Tongue (tissue), 2 donors: ENCODE measurements around the gene RRAD. TPM values are rescaled to one million over a fixed set of nuclear protein-coding genes. Genes with fewer than 3 reads are reported as not detected.

Source experiments
- DNase-seq: peaks from one replicate; pipeline ENCODE4 v3.0.0-alpha.2; 2015
- total RNA-seq: library from RNA; depleted of rRNA; stranded (reverse); fragments of >200 nt; gene quantifications from one replicate; pipeline ENCODE4 v1.2.3, GENCODE V29; 2014

RRAD gene
- total RNA-seq, 1 donor from 2014 or later = 23.3 TPM

DNA sequence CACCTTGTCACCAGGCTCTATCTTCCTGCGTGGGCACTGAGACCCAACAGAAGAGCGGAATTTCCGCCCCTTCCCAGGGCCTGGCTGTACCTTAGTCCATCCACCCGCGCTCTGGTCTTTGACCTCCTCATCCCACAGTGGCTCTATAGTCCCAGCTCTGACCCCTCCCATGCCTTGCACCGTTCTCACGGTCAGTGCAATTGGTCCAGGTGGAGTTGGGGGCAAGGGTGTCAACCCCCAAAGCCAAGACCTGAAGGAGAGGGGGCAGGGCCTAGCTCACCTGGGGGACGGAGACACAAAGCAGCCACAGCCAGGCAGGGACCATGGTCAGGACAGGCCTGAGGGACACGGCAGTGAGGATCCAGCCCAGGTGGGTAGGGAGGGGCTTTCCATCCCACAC, 7.6 kb downstream of the RRAD start:
- DNase-seq = no peak

DNA sequence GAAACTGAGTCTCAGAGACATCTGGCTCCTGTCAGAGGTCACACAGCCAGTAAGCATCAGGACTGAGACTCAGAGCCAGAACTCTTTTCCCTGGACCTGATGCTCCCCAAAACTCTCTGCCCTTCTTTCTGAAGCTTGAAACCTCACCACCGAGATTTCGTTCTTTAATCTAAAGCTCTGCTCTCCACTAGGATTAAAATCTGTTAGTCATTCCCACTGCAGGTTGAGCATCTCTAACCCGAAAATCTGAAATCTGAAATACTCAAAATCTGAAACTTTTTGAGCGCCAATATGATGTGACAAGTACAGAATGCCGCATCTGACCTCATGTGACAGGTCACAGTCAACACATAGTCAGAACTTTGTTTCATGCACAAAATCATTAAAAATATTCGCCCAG, 8.8 kb downstream of the RRAD start:
- no peak for DNase-seq

DNA sequence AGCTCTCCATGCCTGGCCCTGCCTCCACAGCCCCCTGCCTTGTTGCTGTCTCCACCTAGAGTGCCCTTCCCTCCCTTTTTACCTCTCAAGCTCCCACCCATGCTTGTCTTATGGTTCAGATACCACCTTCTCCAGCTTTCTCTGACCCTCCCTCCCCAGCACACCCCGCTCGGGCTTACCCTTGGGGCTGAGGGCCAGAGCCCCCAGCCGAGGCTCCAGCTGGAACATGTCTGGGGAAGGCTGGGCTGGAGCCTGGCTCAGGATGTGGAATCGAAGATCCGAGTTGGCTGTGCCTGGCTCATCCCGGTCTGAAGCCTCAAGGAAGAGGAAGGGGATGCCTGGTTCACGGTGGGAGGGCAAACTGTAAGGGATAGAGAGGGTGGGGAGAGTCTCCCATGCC, 10.3 kb downstream of the RRAD start:
- no peak for DNase-seq

DNA sequence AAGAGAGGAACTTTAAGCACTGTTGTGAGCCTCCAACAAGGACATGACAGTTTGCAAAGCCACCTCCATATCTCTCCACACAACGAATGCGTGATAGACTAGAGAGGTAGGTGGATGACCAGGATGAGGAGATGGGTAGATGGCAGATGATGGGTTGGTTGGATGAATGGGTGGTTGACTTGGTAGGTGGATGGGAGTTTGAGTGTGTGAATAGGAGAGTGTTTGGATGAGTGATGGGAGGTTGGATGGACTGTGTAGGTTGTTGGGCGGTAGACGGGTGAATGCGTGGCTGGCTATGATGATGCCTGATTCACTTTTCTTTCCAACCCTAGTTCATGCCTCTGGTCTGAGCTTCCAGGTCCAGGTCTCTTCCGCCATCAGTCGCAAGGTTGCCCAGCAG, 10.8 kb downstream of the RRAD start:
- no peak for DNase-seq

DNA sequence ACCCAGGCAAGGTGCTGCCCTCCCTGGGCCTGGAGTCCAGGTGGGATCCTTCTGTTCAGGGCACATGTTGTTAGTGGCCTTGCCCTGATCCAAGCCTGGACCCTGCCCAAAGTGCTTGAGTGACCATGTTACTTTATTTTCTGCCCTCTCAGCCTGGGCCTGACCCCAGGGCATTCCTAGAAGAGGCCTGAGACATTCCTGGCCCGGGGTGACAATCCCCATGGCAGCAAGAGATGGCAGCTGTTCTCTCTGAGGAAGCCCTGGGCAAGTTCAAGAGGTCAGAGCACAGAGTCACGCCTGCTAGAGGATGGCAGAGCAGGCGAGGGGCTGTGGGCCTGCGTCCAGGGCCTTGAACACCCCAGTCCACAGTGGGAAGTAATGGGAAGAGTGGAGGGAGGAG, 11.6 kb downstream of the RRAD start:
- DNase-seq = no peak

DNA sequence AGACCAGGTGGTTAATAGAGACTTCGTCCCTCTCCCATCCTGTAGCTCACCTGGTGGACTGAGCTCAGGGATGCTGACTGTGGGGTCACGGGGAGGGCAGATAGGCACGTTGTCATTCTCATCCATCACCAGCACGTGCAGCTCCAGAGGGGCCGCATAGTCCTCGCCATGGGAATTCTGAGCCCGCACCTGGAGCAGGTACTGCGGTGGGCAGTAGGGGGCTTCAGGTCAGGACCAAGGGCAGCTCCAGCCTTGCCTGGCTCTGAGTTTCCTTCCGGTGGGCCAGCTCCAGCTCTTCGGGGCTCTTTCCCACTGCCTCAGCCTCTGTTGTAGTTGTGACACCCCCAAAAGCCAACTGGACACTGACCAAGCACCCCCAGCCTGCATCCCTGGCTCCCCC, 12.3 kb downstream of the RRAD start:
- DNase-seq = no peak

DNA sequence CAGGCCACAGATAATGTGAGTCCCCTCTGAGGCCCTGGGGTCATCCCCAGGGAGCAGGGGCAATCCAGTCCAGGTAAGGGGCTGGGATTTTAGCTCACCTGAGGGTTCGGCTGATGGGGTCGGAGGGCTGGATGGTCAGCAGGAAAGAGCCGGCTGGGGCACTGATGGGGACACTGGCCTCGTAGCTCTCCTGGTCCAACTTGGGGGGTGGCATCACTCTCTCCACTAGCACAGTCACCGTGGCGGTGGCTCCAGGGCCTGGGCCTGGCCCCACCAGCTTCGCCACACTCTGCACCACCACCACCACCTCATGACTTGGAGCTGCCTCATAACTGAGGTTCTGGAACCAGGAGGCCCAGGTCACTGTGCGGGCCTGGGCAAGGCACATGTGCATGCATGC, 13.5 kb downstream of the RRAD start:
- DNase-seq = no peak

DNA sequence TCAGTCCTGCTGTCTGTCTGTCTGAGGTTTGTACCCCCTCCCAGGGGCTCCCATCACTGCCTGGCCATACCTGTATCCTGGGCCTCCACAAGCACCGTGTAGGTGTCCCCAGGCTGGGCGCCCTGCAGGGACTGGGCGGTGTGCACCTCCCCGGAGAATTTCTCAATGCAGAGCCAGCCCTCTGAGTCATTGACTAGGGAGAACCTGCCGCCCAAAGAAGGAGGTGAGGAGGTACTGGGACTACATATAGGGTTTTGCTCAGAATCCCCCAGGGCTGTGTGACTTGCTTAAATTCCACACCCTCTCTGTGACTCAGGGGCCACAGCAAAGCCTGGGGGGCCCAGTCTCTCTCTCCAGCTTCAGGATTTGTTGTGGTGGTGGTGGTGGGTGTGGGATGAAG, 14.2 kb downstream of the RRAD start:
- DNase-seq = no peak

DNA sequence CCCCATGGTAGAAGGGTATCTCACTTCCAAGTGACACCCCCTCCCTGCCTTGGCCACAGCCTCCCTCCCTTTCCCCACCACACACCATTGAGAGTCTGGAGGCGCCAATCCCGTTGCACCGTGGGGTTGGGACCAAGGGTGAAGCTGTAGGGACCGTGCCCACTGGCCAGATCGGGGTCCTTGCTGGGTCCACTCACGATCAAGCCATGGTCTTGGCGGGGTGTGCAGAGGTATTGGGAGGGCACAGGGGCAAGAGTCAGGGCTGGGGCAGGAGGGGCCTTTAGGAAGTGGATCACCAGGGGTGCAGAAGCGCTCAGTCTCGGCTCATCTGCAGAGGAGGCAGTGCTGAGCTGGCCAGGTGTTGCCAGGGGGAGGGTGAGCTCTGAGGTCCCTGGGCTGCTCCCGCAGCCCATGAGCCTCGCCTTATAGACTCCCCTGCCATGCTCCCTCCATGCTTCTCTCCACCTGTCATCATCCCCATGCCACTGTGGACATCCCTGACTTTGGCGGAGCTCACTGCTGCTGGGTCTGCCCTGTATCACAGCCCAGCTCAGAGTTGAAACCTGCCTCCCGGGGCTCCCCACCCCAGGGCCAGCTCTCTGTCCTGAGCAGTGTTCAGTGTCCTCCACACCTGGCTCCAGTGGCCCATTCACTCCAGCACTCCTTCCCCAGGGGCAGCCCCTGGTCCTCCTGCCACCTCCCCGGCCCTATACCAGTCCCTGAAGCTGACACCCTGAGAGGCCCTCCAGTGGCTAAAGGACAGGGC, 15.0 kb downstream of the RRAD start:
- no peak for DNase-seq

DNA sequence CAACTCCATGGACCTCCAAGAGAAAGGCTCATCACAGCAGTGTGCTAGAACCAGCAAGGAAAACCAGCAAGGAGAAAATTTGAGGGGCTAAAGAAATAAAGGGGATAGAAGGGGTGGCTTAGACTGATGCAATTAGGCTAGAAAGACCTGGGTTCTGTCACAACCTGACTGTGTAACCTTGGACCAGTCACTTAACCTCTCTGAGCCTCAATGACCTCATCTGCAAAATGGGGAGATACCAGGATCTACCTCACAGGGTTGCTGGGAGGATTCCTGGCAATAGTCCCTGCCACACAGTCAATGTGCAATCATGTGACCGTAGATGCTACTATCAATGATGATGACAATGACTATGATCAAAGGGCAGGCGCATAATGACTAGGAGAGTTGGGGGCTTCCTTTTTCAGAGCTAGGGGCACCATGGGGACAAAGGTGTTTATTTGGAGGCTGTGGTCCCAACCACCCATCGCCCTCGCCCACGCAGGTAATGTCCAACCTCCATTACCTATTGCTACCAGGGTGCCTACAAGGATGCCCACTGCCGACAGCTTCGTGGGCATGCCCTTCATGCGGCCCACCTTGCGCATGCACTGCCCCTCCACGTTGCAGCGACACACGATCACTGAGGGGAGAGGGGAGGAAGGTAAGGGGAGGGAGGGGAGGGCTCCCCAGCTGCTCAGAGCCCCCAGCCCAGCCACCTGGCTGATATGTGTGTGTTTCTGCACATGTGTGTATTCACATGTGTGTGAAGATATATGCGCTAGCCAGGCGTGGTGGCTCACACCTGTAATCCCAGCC, 16.4 kb downstream of the RRAD start:
- no peak for DNase-seq

DNA sequence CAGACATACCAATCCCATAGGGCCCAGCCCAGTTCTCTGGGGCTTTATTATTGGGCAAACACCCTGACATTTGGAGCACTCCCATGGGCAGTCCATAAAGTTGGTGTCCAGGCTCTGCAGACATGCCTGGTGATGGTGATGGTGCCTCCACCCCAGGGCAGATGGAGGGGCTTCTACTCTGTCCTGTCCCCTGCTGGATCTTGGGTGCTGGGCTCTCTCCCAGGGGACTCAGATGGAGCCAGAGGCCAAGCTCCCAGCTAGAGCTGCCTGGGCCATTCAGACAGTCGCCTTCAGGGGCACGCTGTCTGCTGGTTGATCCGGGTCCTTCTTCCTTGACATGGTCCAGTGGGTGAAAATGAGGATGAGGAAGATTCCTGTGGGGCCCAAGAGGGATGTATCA, 17.2 kb downstream of the RRAD start:
- DNase-seq = no peak

DNA sequence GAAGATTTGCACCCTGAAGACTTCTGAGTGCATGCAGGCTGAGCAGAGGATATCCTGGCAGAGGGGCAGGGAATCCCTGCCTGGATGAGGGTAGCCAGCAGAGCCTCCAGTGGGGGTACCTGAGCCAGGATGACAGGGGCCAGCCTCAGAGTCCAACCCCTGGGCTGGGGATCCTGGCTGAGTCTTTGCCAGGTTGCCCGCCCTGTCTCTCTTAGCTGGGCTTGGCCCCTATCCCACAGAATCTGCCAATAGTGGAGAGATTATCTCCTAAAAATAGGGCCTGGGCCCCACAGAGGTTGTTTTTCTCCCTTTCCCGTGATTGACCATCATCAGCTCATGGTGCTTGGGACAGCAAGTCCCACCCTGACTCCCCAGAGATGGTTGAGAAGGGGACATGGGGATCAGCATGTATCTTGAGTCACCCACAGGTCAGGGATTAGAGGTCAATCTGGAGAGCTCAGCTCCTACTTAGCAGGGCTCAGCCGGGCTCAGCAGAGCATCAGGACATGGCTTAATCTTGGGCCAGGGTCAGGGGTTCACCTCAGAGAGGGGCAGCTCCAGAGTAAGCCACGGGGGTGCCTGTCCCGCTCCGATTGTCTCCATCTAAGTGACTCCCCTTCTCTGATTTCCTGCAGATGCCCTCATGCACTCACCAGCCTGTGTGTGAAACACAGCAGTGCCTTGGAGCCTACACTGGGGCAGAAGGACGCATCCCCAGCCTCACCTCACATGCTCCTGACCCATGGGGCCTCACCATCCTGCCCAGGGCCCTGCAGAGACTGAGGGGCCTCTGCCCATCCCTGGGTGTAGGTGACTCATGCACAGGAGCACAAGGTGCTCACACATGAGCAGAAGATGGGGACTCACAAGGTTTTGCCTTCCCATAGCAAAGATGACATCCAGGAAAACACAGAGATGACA, 18.2 kb downstream of the RRAD start:
- DNase-seq = no peak

DNA sequence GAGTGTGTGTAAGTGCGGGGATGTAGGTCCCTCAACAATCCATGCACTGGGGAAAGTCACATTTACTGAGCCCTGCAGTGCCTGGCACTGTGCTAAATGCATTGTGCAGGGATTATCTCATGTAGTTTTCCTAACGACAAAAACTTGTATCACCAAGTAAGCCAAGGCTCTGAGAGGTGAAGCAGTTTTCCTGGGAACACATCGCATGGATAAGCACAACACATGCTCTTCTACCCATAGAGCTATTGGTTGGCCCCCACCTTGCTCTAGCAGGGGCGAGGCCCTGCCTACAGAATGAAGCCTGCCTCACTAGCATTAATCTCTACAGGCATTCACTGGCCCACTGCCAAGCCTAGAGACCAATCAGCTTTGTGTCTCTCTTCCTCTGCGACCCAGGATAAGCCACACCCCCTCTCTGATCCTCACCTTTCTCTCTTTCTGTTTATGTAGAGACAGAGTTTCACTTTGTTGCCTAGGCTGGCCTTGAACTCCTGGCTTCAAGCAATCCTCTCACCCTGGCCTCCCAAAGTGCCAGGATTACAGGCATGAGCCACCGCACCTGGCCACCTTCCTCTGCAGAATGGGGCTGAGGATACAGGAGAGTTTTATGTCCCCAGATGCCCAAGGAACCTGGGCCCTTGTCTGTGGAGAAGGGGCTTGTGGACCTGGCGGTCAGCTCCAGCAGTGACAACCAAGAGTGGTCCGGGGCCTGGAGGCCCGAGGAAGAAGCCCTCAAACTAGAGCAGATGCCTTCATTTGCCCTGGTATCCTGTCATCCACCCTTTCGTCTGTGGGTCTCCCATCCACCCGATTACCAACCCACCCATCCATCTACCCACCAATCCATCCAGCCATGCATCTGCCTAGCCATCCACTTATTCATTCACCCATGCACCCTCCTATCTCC, 19.4 kb downstream of the RRAD start:
- peak; percentile 79 for DNase-seq

DNA sequence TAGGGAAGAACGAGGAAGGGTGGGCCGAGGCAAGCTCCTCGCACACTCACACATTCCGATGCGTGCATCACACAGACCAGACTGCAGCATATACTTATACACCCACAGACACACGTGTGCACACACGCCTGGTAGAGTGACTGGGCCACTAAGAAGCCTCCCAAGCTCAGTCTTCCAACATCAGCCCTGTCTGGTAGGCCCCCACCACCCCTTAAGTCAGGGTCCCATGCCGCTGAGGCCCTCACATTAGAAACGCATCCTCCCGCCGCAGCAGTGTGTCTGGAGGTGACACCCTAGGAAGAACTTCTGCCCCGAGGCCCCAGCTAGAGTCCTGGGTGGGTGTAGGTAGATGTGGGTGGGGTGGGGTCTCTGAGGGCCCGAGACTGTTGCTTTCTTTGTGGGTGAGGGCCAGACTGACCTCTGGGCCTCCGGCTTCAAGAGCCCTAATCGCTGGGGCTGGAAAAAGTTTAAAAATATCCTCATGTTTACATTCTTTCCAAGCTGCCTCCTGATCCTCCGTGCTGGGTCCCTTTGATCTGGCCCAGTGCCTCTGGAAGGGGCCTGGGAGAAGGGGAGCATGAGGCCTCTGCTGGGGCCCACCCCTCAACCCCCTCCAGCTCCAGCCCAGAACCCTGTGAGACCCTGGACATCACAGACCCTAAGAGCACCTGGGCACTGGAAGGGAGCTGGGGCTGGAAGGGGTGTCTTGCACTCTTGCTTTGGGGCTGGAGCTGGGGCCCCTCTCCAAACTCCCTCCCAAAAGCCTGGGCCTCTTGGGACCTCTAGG, 20.3 kb downstream of the RRAD start:
- no peak for DNase-seq

DNA sequence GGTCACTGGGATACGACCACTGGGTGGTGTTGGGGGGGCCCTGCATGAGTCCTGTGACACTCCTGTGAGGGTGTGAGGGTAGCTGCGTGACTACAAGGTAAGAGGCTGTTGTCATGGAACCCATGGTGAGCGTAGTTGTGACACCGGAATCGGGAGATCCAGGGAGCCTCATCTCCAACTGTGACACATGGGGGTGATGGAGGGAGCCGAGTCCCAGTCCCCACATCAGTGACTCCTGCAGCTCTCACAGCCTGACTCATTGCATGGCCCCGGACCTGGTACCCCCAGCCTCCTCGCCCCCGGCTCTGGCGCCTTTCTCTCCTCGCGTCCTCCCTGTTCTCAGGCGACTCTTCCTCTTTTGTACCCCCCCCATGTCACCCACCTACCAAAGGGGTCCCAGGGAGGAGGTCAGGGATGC, 20.9 kb downstream of the RRAD start:
- no peak for DNase-seq

DNA sequence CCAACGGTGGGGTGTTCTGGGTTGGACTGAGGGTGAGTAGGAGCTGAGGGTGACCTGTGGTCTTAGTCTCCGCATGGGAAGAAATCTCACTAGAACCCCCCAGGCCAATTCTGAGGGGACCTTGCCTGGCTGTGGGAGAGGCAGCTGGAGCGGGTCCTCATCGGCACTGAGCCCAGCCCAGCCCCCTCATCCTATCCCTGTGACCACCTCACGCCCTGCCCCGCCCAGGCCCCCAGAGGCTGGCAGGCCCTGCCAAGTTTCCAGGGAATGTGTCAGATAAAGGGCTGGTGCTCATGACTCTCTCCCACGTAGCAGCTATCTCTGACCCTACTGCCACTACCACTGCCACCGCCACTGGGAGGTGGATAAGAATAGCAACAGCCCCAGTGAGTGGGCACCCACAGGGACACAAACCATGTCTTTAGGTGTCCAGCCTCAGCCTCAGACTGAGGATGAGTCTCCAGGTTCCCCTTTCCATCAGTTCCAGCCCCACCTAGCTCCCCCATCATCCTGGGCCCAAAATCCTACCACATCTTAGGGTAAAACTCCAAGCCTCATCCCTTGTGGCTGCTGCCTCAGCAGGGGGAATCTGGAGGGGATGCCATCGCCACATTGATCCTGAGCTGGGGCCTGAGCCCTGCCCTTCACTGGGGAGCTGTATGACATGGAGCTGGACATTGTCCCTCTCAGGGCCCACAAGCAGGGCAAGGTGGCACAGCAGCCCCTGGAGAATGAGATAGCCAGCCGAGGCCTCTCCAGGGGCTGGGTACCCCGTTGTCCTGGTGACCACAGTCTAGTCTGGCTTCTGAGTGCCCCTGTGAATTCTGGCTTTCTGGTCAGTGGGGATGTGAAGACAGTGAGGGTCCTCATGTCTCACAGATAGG, 21.5 kb downstream of the RRAD start:
- DNase-seq = peak; percentile 63

DNA sequence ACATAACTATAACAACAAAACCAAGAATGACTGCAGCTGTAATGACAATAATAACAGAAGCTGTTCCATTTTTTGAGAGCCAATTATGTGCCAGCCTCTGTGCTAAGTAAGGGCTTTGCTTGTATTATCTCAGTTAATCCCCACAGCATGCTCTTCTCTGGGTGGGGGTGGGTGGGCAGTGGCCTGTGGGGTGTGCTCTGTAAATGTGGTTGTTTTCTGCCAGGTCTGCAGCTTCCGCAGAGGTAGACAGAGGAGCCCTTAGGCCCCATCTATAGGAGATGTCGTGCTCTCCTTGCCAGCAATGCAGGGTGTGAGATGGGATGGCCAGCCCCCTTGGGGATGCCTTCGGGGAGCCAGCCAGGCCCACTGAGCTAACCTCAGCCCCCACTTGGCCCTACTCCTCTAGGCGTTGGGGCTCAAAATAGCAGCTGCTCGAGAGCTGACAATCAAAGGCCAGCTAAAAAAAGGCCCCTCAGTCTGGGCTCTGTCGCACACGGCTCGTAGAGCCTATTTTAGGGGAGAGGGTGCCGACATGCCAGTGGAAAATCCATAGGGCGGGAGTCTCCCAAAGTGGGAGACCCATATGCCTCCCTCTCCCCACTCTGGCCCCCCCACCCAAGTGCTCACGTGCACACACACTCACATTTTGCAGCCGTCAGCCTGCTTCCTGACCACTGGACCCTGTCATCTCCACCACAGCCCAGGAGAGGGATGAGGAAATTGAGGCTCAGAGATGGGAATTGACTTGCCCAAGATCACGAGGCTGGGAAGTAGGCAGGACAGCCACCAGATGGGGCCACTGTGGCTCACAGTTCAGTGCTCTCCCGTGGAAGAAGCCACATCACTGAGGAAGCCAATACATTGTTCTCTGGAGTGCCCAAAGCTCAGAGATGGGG, 22.4 kb downstream of the RRAD start:
- peak; percentile 75 for DNase-seq

DNA sequence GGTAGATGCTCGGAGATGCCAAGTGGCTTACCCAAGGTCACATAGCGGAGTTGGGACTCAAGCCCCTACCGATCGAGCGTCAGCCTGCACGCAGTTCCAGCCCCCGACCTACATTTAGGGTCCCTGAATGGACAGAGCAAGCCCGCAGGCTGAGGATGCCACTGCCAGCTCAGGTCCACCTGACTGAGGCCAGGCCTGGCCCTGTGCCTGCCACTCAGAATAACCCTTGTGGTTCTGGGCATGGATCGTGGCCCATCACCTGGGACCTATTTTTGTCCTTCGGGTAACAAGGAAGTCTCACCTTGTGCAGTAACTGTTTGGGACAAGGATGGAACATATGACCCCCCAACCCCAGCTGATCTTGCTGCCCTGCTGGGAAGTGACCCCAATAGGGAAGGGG, 23.7 kb downstream of the RRAD start:
- no peak for DNase-seq
